ENCODE measurements around the gene TMEM255A. TPM values are rescaled to one million over a fixed set of nuclear protein-coding genes. Genes with fewer than 3 reads are reported as not detected.

The TMEM255A gene
- total RNA-seq, 1 donor from 2014 or later = 2.4 TPM

- Mint-ChIP-seq H3K36me3 (no peaks in the 10 kb centered on the region), H3K27ac (peak overlapping the region; percentile 63), H3K4me3 (peak overlapping the region; percentile 91), H3K9me3 (no peaks in the 10 kb centered on the region), H3K4me1 (ENCODE audit: unreplicated experiment) (peaks cover 7% of the 10 kb centered on the region), H3K27me3 (peaks cover 85% of the 10 kb centered on the region)
- TF ChIP-seq CTCF (conservative IDR thresholded peaks at IDR 0.05) = no peak
- DNase-seq (ENCODE audit: extremely low spot score, unreplicated experiment) = no peak
Measured at GRCh38 chrX:120309873-120310705, 1.2 kb downstream of the TMEM255A start.

DNA sequence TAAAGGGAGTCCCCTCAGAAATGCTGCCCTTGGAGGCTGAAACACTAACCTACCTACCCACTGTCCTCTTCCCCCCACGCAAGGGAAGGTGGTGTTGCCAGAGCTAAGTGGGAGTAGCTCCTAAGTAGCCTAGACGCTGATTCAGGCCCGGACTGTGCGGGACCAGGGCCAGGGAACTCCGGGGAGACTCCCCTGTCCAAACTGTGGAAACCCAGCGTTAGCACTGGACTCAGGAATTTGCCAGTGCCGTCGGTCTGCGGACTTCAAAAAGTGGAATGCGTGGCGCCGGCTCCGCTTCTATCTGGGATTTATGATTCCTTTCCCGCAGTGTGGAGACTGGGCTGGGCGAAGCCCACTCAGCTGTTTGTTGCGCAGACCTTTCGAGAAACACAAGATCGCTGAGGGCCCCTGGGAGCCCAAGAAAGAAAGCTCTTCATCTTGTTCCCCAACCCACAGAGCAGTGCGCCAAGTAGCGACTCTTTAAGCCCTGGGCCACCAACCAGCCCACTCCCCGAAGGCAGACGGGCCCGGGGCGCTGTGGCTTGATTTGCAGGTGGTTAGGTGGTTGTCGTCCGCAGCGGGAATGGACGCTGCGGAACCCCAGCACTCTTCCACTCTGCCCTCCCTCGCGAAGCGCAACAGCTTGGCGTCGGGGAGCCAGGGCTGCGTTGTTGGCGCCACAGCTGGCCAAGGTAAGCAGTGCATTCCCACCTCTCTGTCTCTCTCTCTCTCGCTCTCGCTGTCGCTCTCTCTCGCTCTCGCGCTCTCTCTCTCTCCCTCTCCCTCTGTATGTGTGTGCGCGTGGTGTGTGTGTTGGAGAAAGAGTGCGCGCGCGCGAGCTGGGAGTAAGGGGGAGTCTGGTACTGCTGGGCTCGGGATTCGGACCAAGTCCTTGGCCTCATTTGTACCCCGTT, 2.0 kb downstream of the TMEM255A start:
- Mint-ChIP-seq H3K4me3 (peak overlapping the region; percentile 91), H3K9me3 (no peaks in the 10 kb centered on the region), H3K36me3 (no peaks in the 10 kb centered on the region), H3K4me1 (ENCODE audit: unreplicated experiment) (peaks cover 7% of the 10 kb centered on the region), H3K27ac (peak overlapping the region; percentile 63), H3K27me3 (peaks cover 82% of the 10 kb centered on the region)
- TF ChIP-seq CTCF (conservative IDR thresholded peaks at IDR 0.05) = peak; percentile 61
- DNase-seq (ENCODE audit: extremely low spot score, unreplicated experiment) = peak; percentile 70

DNA sequence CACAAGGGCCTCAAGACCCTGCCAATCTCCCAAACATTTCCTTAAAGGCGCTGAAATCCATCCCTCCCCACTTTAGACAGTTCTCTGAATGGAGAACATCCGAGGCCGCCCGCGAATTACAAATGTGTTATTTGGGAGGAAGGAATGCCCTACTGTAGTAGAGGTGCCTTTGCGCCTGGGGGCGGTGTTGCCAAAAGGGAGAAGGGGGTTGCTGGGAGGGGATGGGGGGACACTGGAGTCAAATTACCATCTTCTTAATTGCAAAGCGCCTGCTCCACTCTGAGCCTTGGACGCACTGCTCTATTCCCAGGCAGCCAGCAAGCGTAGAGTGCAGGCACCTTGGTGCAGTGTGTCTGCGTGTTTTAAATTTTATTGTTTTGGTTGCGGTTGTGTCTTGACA, 2.7 kb downstream of the TMEM255A start:
- peak; percentile 46 for TF ChIP-seq CTCF (conservative IDR thresholded peaks at IDR 0.05)
- Mint-ChIP-seq H3K27me3 (peaks cover 77% of the 10 kb centered on the region), H3K36me3 (no peaks in the 10 kb centered on the region), H3K9me3 (no peaks in the 10 kb centered on the region), H3K27ac (no peak overlapping the region), H3K4me3 (peak overlapping the region; percentile 91), H3K4me1 (ENCODE audit: unreplicated experiment) (peaks cover 7% of the 10 kb centered on the region)
- no peak for DNase-seq (ENCODE audit: extremely low spot score, unreplicated experiment)

DNA sequence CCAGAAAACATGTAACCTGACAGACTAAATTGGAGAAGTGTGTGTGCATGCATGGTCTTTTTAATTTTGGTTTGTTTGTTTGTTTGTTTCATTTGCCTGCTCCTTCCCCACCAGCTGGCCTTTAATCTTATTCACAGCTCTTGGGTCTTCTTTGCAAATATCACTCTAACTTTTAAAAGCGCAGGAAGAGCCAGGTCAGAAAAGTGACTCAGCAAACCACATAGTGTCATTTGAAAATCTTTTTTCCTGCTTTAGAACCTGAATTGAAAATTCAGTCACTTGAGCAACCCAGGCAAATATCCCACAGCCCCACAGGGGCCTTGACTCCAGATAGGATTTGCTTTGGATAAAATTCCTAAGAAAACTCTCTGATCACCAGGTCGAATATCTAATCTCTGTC, 4.6 kb downstream of the TMEM255A start:
- no peak for DNase-seq (ENCODE audit: extremely low spot score, unreplicated experiment)
- TF ChIP-seq CTCF (conservative IDR thresholded peaks at IDR 0.05) = no peak
- no peak overlapping the region for H3K4me3 Mint-ChIP-seq
- H3K36me3 Mint-ChIP-seq = no peaks in the 10 kb centered on the region
- peaks cover 13% of the 10 kb centered on the region for H3K4me1 Mint-ChIP-seq (ENCODE audit: unreplicated experiment)
- no peaks in the 10 kb centered on the region for H3K9me3 Mint-ChIP-seq
- peaks cover 58% of the 10 kb centered on the region for H3K27me3 Mint-ChIP-seq
- H3K27ac Mint-ChIP-seq = no peak overlapping the region

- no peak overlapping the region for H3K27ac Mint-ChIP-seq
- DNase-seq (ENCODE audit: extremely low spot score, unreplicated experiment) = no peak
- no peaks in the 10 kb centered on the region for H3K36me3 Mint-ChIP-seq
- TF ChIP-seq CTCF (conservative IDR thresholded peaks at IDR 0.05) = no peak
- H3K27me3 Mint-ChIP-seq = peaks cover 53% of the 10 kb centered on the region
- H3K9me3 Mint-ChIP-seq = no peaks in the 10 kb centered on the region
- no peak overlapping the region for H3K4me3 Mint-ChIP-seq
- H3K4me1 Mint-ChIP-seq (ENCODE audit: unreplicated experiment) = peaks cover 13% of the 10 kb centered on the region
Measured at GRCh38 chrX:120305531-120306141, 5.6 kb downstream of the TMEM255A start.
